IPS DF 6.9 (cell line): ENCODE results near the gene FAM186B.
A peak's percentile ranks its signal among the peaks of the same experiment; 100 is the strongest.

Experiments used
- DNase-seq: peaks from one replicate; pipeline ENCODE4 v3.0.0-alpha.2; 2013; ENCODE audit warnings: low read depth, low spot score
- H3K27ac ChIP-seq: one replicate; pipeline ENCODE4 v1.5.1; 2013; ENCODE audit warnings: low read length, control low read depth
- H3K27me3 ChIP-seq: 2 replicates; pipeline ENCODE4 v1.6.1; 2013; ENCODE audit warnings: mild to moderate bottlenecking, low read length; ENCODE audit not compliant: control insufficient read depth, insufficient read depth
- H3K36me3 ChIP-seq: 2 replicates; pipeline ENCODE4 v1.6.1; 2013; ENCODE audit warnings: low read length; ENCODE audit not compliant: control insufficient read depth, insufficient read depth
- H3K4me1 ChIP-seq: 2 replicates; pipeline ENCODE4 v1.6.1; 2013; ENCODE audit warnings: low read length; ENCODE audit not compliant: control insufficient read depth, insufficient read depth
- H3K4me3 ChIP-seq: 2 replicates; pipeline ENCODE4 v1.5.1; 2013; ENCODE audit warnings: mild to moderate bottlenecking, low read length
- H3K9me3 ChIP-seq: 2 replicates; pipeline ENCODE4 v1.6.1; 2013; ENCODE audit warnings: low read length, inconsistent platforms; ENCODE audit not compliant: control insufficient read depth, insufficient read depth
- whole genome bisulfite sequencing: extraction: QIAGEN DNeasy Blood & Tissue Kit; methylation state at CpG from one replicate; pipeline ENCODE4 v1.1.7; 2013; ENCODE audit warnings: mixed read lengths, missing lambda C conversion rate; ENCODE audit not compliant: insufficient read length, insufficient coverage; 5-methylcytosine and 5-hydroxymethylcytosine counted together

FAM186B gene

GRCh38 chr12:49585477-49586459 is 19.7 kb downstream of the FAM186B start:
- no peaks in the 10 kb centered on the region for H3K9me3 ChIP-seq
- H3K27me3 ChIP-seq = no peaks in the 10 kb centered on the region
- no peaks in the 10 kb centered on the region for H3K4me1 ChIP-seq
- WGBS = no CpG with 5 or more reads among the region's 16 CpGs
- H3K4me3 ChIP-seq = no peak overlapping the region
- DNase-seq = no peak
- no peak overlapping the region for H3K27ac ChIP-seq
- H3K36me3 ChIP-seq = no peaks in the 10 kb centered on the region

- Histone ChIP-seq H3K27ac (no peak overlapping the region), H3K9me3 (no peaks in the 10 kb centered on the region), H3K4me1 (no peaks in the 10 kb centered on the region), H3K4me3 (no peak overlapping the region), H3K36me3 (no peaks in the 10 kb centered on the region), H3K27me3 (no peaks in the 10 kb centered on the region)
- no CpG with 5 or more reads among the region's 7 CpGs for WGBS
- DNase-seq = no peak
Observed at GRCh38 chr12:49584591-49584990, 20.8 kb downstream of the FAM186B start.

DNA sequence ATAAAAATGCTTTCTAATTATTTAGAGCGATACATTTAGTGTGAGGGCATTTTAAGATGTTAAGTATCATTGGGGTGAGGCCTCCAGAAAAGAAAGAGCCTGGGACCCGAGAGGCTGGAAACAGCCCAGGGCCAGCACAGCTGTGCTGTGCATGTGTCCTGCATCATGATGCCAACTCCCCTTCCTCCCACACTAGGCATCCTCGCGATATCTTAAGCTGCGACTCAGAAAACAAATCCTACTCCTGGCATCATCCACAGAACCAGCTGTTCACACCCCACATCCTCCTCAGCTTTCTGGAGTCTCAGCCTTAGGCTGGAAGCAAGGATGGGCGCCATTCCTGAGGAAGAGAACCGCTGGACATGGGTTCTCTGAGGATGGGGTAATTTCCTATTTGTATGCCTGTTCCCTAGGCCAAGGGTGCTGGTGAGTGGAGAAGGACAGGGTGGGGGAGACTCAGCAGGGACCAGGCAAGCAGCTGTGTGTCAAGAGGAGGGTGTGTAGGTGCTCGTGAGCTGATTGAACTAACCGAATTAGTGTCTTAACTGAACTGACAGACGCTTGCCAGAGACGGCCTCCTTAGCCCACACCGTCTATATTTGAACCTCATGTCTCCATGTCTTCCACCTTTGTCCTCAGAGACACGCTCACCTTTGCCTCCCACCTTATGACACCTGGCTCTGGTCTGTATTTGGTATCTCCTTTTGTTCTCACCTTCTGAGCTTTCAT is 21.9 kb downstream of the FAM186B start:
- no peak for DNase-seq
- Histone ChIP-seq H3K36me3 (no peaks in the 10 kb centered on the region), H3K9me3 (no peaks in the 10 kb centered on the region), H3K27me3 (no peaks in the 10 kb centered on the region), H3K4me3 (no peak overlapping the region), H3K27ac (no peak overlapping the region), H3K4me1 (no peaks in the 10 kb centered on the region)
- no CpG with 5 or more reads among the region's 13 CpGs for WGBS

GRCh38 chr12:49582850-49583249 is 22.6 kb downstream of the FAM186B start:
- Histone ChIP-seq H3K4me1 (no peaks in the 10 kb centered on the region), H3K27ac (no peak overlapping the region), H3K36me3 (no peaks in the 10 kb centered on the region), H3K9me3 (no peaks in the 10 kb centered on the region), H3K27me3 (no peaks in the 10 kb centered on the region), H3K4me3 (no peak overlapping the region)
- no peak for DNase-seq
- 100% methylated on average over 1 of the region's 4 CpGs for WGBS

GRCh38 chr12:49582201-49582600 is 23.2 kb downstream of the FAM186B start:
- Histone ChIP-seq H3K27ac (no peak overlapping the region), H3K9me3 (no peaks in the 10 kb centered on the region), H3K4me1 (no peaks in the 10 kb centered on the region), H3K36me3 (no peaks in the 10 kb centered on the region), H3K4me3 (no peak overlapping the region), H3K27me3 (no peaks in the 10 kb centered on the region)
- WGBS = no CpG with 5 or more reads among the region's 1 CpG
- DNase-seq = no peak

DNA sequence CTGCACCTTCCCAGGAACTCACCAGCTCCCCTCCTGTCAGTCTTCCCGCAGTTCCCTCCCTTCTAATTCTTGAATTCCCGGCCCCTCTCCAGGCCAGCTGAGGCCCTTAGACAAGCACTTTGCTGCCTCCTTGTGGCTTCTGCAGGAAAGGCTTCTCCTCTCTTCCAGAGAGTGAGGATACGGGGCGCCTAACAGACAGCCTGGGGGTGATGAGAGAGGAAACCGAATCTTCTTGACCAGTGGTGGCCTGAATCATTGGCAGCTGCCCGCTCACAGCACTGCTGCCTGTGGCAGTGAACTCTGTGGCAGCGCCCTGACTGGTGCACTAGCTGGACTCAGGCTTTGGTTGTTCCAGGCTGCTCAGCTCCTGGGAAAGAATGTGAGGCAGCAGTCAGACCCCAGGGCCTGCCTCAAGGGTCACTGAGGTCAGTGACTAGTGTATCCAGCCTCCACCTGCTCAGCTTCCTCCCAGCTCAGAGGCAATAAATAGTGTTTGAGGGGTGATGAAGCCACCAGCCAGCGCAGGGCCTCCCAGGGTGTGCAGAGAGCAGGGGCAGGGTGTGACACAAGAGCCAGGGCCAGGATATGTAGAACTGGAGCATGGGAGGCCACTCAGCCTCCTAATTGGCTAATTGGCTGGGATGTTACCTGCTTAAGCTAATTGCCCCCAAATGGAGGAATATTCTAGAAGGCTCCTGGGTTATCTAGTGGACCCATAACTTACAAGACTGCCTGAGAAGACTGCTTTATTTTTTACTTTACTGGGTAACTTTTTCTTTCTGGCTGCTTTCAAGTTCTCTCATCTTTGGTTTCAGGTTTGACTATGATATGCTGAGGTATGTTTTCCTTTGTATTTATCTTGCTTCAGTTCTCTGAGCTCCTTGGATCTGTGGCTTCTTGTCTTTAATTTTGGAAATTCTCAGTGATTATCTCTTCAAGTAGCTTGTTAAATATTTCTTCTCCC is 24.6 kb downstream of the FAM186B start:
- no peak overlapping the region for H3K27ac ChIP-seq
- H3K9me3 ChIP-seq = no peaks in the 10 kb centered on the region
- H3K4me1 ChIP-seq = no peaks in the 10 kb centered on the region
- no CpG with 5 or more reads among the region's 8 CpGs for WGBS
- H3K27me3 ChIP-seq = no peaks in the 10 kb centered on the region
- DNase-seq = peak; percentile 86
- no peak overlapping the region for H3K4me3 ChIP-seq
- H3K36me3 ChIP-seq = no peaks in the 10 kb centered on the region

DNA sequence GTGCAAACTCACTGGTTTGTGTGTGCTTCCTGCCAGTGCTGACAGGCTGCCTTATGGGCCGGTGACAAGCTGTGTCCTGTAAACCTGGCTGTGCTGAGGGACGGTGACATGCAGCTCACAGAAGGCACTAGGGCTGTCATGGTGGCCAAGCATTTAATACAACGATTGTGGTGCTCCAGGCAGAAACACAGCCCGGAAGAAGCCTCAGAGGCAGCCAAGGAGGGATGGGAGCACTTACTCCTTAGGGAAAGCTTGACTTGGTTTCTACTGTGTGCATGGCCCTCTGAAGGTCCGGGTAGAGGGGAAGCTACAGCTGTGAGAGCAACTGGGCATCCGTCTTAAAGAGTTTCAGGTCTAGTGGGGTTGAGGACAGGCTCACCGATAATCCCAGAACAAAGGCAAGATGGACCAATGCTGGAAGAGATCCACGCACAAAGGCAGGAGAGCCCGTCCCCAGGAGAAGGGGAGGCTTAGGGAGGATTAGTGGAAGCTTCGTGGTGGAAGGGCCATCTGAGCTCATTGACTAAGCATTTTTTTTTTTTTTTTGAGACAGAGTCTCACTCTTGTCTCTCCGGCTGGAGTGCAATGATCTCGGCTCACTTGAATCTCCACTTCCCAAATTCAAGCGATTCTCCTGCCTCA is 26.8 kb downstream of the FAM186B start:
- DNase-seq = no peak
- no peak overlapping the region for H3K4me3 ChIP-seq
- no peak overlapping the region for H3K27ac ChIP-seq
- whole genome bisulfite sequencing = no CpG with 5 or more reads among the region's 13 CpGs
- no peaks in the 10 kb centered on the region for H3K27me3 ChIP-seq
- H3K4me1 ChIP-seq = no peaks in the 10 kb centered on the region
- no peaks in the 10 kb centered on the region for H3K36me3 ChIP-seq
- H3K9me3 ChIP-seq = no peaks in the 10 kb centered on the region

DNA sequence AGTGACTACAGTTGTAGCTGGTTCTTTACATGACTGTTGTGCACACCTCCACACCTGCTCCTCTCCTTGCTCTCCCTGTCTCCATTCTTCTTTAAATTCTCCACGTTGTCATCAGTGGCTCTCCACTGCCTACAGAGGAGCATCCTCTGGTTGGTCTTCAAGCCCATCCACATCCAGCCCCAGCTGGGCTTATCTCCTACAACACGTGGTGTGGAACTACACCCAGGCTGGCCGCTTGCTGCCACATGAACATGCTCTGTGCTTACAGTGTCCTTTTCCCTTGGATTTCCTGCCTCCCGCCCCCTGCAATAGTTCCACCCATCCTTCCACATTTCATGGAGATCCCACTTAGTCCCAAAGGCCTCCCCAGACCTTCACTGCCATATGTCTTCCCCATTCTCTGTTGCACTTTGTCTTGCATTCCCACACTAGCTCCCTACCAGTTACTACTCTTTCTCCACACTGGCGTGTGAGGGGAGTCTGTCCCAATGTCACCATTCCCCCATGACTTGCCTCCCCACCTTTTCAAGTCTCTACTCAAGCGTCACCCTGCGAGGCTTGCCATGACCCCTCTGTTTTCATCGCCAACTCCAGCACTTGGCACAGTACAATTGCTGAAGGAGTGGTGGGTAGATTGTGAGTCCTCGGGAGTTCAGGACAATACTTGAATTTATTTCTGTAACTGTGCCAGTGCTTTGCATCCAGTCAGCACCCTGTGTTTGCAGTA is 27.7 kb downstream of the FAM186B start:
- DNase-seq = no peak
- H3K27me3 ChIP-seq = no peaks in the 10 kb centered on the region
- H3K4me1 ChIP-seq = no peaks in the 10 kb centered on the region
- no peaks in the 10 kb centered on the region for H3K9me3 ChIP-seq
- WGBS = no CpG with 5 or more reads among the region's 9 CpGs
- no peak overlapping the region for H3K4me3 ChIP-seq
- H3K27ac ChIP-seq = no peak overlapping the region
- no peaks in the 10 kb centered on the region for H3K36me3 ChIP-seq

DNA sequence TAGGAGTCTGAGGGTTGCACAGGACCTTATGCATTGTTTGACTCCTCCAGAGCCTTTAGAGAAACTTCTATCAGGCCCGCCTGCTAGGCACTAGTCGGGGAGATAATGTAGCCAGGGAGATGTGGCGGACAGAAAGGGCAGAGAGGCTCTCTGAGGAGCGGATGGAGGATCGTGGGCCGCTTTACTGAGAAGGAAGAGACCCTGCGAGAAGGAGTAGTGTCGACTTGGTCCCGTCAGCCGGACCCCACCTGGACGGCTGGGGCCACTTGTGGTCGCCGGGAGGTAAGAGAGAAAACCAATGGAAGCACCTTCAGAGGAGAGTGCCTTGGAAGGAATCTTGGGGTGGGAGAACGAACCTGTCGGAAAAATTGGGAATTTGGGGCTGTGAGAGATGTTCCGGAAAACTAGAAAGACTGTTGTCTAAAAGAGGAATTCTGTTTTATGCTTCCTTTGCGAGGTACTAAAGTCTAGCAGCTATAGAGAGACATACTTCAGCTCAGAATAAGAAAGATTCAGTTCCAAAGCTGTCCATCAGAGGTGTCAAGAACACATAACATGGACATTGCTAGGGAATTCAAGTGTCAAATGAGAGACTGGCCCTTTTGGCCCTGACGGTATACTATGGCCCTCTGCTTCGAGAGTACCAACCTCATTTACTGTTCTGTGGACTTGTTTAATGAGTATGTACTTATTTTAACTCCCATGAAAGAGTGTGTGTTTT is 36.8 kb downstream of the FAM186B start:
- Histone ChIP-seq H3K9me3 (no peaks in the 10 kb centered on the region), H3K27me3 (no peaks in the 10 kb centered on the region), H3K36me3 (peaks cover 15% of the 10 kb centered on the region), H3K4me3 (peak overlapping the region; percentile 78; the same call in 1 of the 2 replicates), H3K4me1 (no peaks in the 10 kb centered on the region), H3K27ac (no peak overlapping the region)
- no peak for DNase-seq
- WGBS = no CpG with 5 or more reads among the region's 19 CpGs
